Right atrium auricular region (tissue), 2 donors: ENCODE measurements around the gene ECPAS. TPM values are rescaled to one million over a fixed set of nuclear protein-coding genes. Genes with fewer than 3 reads are reported as not detected.

Experiments
- DNase-seq: peaks from one replicate; pipeline ENCODE4 v3.0.0-alpha.2; 2019; ENCODE audit warnings: low spot score
- H3K27ac ChIP-seq, 2 donors: fragments of 200-600 bp; sonication (generic); 1 replicate in 1 of 2; 2 replicates in 1 of 2; pipeline ENCODE4 v1.5.1; 2016 to 2019
- H3K27me3 ChIP-seq, 2 donors: fragments of 200-600 bp; sonication (generic); one replicate each; pipeline versions ENCODE4 v1.5.1 to v1.6.0; 2017 to 2019
- H3K36me3 ChIP-seq: fragments of 200-600 bp; sonication (generic); one replicate; pipeline ENCODE4 v1.5.1; 2016
- H3K4me1 ChIP-seq, 2 donors: fragments of 200-600 bp; sonication (generic); one replicate each; pipeline versions ENCODE4 v1.5.1 to v1.6.0; 2017 to 2019
- H3K4me3 ChIP-seq, 2 donors: fragments of 200-600 bp; sonication (generic); 1 replicate in 1 of 2; 2 replicates in 1 of 2; pipeline ENCODE4 v1.5.1; 2017 to 2019; ENCODE audit warnings: mild to moderate bottlenecking in 1 of 2, moderate library complexity in 1 of 2
- H3K9me3 ChIP-seq, 2 donors: fragments of 200-600 bp; sonication (generic); one replicate each; pipeline ENCODE4 v1.5.1; 2019
- CTCF ChIP-seq, 2 donors: fragments of 200-600 bp; sonication (generic); IDR thresholded peaks; one replicate each; pipeline ENCODE4 v1.5.1; 2019; ENCODE audit warnings: antibody characterized with exemption in 2 of 2
- total RNA-seq, 2 donors: library from RNA; depleted of rRNA; stranded (reverse); fragments of >200 nt; gene quantifications; one replicate each; pipeline ENCODE4 v1.1.0, GENCODE V29; 2016

Gene ECPAS
- total RNA-seq, 2 donors from 2014 or later = 62.7 to 75.5 TPM

- Histone ChIP-seq H3K4me1 (no peaks in the 10 kb centered on the region), H3K36me3 (peaks cover 62% of the 10 kb centered on the region), H3K27ac (no peak overlapping the region), H3K9me3 (no peaks in the 10 kb centered on the region), H3K27me3 (no peaks in the 10 kb centered on the region), H3K4me3 (no peak overlapping the region)
- DNase-seq = no peak
- no peak for TF ChIP-seq CTCF (IDR thresholded peaks at IDR 0.05)
Observed at GRCh38 chr9:111431684-111432083, 52.5 kb downstream of the ECPAS start.

GRCh38 chr9:111429175-111429574, 55.0 kb downstream of the ECPAS start:
- Histone ChIP-seq H3K4me3 (no peak overlapping the region), H3K27ac (no peak overlapping the region), H3K36me3 (peaks cover 78% of the 10 kb centered on the region), H3K9me3 (no peaks in the 10 kb centered on the region), H3K4me1 (no peaks in the 10 kb centered on the region), H3K27me3 (no peaks in the 10 kb centered on the region)
- TF ChIP-seq CTCF (IDR thresholded peaks at IDR 0.05) = no peak
- DNase-seq = no peak

GRCh38 chr9:111427186-111427585, 57.0 kb downstream of the ECPAS start:
- TF ChIP-seq CTCF (IDR thresholded peaks at IDR 0.05) = no peak
- Histone ChIP-seq H3K4me1 (no peaks in the 10 kb centered on the region), H3K4me3 (no peak overlapping the region), H3K36me3 (peaks cover 69% of the 10 kb centered on the region), H3K27ac (no peak overlapping the region), H3K27me3 (no peaks in the 10 kb centered on the region), H3K9me3 (no peaks in the 10 kb centered on the region)
- no peak for DNase-seq

GRCh38 chr9:111423389-111423788, 60.8 kb downstream of the ECPAS start:
- Histone ChIP-seq H3K4me3 (no peak overlapping the region), H3K9me3 (no peaks in the 10 kb centered on the region), H3K4me1 (no peaks in the 10 kb centered on the region), H3K27me3 (no peaks in the 10 kb centered on the region), H3K36me3 (peaks cover 61% of the 10 kb centered on the region), H3K27ac (no peak overlapping the region)
- DNase-seq = no peak
- TF ChIP-seq CTCF (IDR thresholded peaks at IDR 0.05) = no peak

GRCh38 chr9:111414406-111414805, 69.8 kb downstream of the ECPAS start:
- Histone ChIP-seq H3K27ac (no peak overlapping the region), H3K36me3 (peaks cover 72% of the 10 kb centered on the region), H3K27me3 (no peaks in the 10 kb centered on the region), H3K9me3 (no peaks in the 10 kb centered on the region), H3K4me3 (no peak overlapping the region), H3K4me1 (no peaks in the 10 kb centered on the region)
- no peak for TF ChIP-seq CTCF (IDR thresholded peaks at IDR 0.05)
- DNase-seq = no peak

GRCh38 chr9:111413996-111414395, 70.2 kb downstream of the ECPAS start:
- H3K9me3 ChIP-seq = no peaks in the 10 kb centered on the region
- H3K27me3 ChIP-seq = no peaks in the 10 kb centered on the region
- H3K4me3 ChIP-seq = no peak overlapping the region
- TF ChIP-seq CTCF (IDR thresholded peaks at IDR 0.05) = no peak
- no peaks in the 10 kb centered on the region for H3K4me1 ChIP-seq
- H3K27ac ChIP-seq = no peak overlapping the region
- no peak for DNase-seq
- peaks cover 76% of the 10 kb centered on the region for H3K36me3 ChIP-seq
